NOMO-1 (cell line): ENCODE results near the gene RNF130.
A peak's percentile ranks its signal among the peaks of the same experiment; 100 is the strongest.
"Not testable (repeated sequence)": the region's sequence is repeated elsewhere in the genome, so short reads cannot be mapped to it uniquely, and the experiment has no call there.

Source experiments
- DNase-seq, 2 experiments: peaks; one replicate each; lab custom pipeline; 2025; ENCODE audit not compliant: unreplicated experiment in 2 of 2; lab: John Stamatoyannopoulos, UW

The RNF130 gene

DNA sequence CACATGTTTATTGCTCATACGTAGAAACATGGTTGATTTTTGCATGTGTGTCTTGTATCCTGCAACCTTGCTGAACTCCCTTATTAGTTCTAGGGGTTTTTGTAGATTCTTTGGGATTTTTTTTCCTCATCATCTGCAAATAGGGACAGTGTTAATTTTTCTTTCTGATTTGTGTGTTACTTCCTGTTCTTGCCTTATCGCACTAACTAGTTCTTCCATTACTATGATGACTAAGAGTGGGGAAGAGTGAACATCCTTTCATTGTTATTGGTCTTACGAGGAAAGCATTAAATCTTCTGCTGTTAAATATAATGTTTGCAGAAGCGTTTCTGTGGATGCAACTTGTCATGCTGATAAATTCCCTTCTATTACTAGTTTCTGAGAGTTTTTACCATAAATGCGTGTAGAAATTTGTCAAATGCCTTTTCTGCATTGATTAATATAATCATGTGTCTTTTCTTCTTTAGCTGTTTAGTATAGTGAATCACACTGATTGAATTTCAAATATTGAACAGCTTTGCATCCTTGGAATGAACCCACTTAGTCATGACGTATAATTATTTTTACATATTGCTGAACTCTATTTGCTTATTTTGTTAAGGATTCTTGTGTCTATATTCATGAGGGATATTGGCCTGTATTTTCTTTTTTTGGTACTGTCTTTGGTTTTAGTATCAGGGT, 32.1 kb upstream of the RNF130 start:
- DNase-seq = no peak

DNA sequence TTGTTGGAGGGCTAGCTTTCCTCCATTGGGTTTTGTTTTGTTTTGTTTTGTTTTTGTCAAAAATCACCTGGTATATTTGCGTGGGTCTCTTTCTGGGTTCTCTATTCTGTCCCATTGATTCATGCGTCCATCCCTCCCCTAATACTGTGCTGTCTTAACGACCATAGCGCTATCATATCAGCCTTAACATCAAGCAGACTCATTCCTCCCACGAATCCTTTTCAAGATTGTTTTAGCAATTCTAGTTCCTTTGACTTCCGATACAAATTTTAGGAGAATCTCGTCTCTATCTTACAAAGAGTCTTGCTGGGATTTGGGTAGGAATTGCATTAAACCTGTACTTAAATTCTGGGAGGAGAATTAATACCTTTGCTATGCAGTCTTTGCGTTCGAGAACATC, 31.1 kb upstream of the RNF130 start:
- DNase-seq = no peak

DNA sequence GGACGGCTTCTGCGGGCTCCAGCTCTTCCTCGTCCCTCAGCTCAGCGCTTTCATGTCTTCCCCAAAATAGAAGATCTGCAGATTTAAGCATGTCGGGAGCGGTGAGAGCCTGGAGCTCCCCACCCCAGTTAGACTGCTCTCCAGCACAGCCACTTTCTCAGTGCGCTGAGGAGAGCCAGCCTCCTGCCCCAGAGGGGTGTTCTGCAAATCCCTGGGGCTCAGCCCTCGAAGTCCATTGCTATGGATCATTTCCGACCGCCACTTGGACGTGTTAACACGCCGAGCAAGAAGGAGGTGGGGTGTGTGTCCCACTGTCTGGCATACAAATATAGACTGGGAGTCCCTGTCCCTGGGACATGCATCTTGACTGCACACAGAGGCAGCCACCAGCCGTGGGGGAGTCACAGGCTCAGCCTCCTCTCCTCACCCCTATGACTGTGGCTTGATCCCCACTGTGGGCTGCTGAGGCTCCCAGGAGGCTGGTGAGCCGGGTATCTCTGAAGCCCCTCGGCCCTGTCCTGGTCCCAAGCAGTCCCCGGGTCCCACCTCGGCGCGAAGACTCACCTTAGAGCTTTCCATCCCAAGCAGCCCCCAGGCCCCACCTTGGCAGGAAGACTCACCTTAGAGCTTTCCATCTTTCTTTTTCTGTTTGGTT, 30.0 kb upstream of the RNF130 start:
- no peak for DNase-seq

DNA sequence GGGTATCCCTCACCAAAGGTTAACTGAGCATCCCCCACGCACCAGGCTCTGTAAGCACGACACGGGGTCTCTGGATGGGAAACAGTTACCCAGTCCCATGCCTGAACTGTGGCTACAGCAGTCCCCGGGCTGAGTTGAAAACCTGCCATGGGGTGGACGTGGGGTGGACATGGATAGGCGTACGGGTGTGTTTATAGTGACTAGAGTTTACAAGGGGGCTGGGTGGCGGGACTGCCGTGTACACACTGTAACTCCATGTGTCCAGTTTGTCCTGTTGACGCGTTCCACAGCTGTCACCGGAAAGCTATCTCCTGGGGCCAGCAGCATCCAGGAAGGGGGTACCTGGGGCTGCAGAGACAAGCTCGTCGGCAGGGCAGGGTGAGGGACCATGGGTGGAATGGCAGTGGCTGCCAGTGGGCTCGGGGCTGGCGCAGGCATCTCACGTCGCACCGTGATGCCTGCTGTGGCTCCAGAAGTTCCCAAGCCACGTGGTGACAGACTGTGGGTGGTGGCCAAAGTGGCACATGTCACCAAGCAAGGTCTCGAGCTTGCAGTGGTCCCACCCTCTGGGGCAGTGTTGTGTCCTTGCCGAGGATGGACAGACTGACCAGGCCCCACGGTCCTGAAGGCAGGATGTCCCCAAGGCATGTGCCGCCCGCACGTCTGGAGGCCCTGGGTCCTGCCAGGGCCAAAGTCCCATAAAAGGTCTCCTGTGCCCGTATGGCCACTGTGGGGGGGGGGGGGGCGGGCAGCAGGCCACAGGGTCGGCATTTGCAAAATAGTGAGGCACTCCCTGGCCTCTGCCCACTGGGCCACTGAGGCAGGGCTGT, 29.3 kb upstream of the RNF130 start:
- no peak for DNase-seq

DNA sequence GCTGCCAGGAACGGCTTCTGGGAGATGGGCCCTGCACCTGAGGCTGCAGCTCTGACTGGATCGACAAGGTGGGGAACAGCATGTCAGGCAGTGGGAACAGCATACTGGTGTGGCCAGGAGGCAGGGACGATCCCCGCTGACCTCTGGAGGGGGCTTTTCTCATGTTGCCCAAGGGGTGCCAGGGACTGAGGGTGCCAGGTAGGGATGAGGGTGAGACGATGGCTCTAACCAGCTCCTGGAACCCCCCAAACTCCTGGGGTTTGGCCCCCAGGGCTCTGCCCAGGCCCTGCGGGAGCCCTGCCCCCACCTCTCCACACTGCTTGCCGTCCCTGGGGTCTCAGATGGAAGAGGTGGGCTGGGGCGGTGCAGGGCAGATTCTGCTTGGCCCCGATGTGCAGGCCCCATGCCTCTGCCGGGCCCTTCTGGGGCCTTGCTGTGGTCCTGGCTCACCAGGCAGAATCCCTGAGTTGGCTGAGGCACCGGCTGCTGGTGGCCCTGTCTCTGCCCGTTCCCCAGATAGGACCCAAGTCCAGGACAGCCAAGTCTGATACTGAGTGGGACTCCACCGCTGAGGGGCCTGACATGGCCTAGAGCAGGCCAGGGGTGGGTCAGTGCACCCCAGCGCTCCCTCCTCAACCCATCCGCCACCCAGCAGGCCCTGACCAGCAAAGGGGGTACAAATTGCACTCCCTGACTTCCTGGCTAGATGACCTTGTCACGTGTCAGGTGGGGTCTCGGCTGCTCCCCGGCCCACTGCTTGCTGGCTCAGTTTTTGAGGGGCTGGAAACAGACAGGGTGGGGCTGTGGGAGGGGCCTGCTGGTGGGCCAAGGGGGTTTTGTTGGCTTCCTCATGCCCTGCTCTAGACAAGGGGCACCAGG, 28.4 kb upstream of the RNF130 start:
- DNase-seq = no peak

DNA sequence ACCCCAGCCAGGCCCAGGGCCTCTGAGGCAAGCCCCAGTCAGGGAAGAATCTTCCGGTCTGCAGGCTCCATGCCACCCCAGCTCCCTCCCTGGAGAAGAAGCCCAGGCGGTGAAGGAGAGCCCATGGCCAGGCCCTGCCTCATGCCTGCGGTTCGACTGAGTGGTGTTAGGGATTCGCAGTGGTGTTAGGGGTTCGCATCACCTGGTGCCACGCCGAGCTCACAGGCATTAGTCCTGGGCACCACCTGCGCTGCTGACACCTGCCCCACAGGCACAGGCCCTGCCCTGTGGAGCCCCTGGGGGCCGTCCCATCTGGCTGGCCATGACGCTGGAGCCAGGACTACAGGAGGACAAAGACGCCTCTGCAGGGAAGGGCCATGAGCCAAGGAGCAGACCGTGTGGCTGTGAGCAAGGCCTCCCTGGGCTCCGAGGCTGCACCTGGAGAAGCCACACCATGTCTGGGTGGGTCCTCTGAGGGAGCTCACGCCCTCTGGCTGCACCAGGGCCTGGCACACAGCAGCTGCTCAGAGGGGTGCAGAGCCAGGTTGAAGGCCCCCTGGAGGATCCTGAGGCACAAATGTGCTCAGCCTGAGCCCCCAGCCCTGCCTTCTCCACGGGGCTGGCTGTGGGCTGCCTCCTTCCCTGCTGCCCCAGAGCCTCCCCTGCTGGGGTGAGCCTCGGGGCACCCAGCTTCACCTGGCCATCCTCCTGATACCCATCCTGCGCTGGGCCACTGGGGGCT, 27.6 kb upstream of the RNF130 start:
- no peak for DNase-seq

DNA sequence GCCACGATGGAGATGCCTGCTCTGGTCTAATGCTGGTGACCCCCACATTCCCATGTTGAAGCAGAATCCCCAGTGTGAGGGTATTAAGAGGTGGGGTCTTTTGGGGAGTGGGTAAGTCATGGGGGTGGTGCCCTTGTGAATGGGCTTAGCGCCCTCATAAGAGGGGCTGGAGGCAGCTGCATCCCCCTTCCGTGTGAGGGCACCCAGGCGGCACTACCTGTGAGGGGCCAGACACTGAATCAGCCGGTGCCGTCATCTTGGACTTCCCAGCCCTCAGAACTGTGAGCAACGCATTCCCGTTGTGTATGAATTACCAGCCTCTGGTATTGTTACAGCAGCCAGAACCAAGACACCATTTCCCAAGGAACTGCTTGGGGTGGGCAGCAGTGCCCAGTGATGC, 27.0 kb upstream of the RNF130 start:
- no peak for DNase-seq

DNA sequence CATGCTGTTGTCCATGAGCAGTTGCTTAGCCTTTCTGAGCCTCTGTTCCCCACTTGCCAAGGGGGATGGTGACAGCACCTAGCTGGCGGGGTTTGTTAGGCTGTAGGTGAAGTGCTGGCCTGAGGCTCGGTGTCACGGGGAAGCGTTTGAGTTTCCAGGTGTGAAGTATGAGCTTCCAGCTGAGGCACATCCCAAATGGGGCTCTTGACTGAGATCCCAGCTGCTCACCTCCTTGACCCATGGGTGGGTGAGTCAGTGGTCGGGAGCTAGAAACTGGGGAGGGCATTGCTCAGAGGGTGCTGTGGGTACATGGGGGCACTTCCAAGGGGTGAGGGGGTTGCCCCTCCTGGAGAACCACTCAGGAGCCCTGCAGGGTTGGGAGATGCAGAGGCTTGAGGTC, 26.4 kb upstream of the RNF130 start:
- no peak for DNase-seq

DNA sequence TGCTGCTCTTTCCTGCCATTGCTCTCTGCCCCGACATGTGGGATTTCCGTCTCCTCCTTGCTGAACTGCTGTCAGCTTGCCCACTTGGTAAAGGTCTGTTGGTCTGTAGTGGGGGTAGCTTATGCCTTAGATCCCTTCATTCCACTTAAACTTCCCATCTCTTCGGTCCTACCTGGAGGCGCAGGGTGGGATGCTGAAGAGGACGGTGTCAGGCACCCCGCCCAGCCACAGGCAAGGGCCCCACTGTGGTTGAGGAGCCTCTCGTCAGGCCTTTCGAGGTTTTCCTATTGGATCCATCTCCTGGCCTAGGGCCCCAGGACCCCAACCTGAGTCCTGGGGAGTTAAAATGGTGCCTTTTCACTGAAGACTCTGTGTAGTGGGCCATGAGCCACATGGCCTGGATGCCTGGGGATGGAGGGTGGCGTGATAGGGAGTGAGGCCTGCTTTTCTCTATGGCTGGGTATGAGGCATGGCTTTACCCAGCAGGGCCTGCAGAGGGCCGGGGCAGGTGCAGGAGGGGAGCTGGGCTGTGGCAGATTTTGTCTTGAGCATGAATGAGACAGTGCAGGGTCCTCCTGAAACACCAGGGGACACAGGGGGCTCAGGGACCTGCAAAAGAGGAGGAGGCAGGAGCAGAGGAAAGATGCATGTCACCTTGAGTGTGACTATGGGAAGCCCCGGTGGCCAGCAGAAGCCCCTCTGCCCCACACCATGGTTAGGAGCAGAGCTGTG, 25.8 kb upstream of the RNF130 start:
- no peak for DNase-seq

DNA sequence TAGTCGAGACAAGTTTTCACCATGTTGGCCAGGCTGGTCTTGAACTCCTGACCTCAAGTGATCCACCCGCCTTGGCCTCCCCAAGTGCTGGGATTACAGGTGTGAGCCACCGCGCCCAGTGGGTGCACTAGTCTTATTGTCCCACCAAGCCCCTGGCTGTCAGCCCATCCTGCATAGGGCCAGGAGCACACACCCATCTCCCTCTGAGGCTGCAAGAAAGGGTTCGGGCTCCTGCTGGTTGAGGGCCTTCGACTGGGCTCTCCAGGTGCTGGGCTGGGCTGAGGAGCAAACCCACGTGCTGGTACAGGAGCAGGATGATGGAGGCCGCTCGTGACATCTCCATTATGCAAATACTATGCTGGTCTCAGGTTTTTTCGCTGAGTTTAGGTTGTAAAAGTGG, 25.1 kb upstream of the RNF130 start:
- no peak for DNase-seq

DNA sequence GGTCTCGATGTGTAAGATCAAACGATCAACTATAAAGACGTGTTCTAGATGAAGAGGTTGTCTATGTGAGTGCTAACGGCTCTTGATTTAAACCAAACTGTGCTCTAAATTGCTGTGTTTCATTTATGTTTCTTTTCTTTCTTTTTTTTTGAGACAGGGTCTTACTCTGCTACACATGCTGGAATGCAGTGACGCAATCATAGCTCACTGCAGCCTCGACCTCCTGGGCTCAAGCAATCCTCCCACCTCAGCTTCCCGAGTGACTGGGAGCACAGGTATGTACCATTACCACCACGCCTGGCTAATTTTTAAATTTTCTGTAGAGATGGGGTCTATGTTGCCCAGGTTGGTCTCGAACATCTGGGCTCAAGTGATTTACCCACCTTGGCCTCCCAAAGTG, 24.0 kb upstream of the RNF130 start:
- no peak for DNase-seq

DNA sequence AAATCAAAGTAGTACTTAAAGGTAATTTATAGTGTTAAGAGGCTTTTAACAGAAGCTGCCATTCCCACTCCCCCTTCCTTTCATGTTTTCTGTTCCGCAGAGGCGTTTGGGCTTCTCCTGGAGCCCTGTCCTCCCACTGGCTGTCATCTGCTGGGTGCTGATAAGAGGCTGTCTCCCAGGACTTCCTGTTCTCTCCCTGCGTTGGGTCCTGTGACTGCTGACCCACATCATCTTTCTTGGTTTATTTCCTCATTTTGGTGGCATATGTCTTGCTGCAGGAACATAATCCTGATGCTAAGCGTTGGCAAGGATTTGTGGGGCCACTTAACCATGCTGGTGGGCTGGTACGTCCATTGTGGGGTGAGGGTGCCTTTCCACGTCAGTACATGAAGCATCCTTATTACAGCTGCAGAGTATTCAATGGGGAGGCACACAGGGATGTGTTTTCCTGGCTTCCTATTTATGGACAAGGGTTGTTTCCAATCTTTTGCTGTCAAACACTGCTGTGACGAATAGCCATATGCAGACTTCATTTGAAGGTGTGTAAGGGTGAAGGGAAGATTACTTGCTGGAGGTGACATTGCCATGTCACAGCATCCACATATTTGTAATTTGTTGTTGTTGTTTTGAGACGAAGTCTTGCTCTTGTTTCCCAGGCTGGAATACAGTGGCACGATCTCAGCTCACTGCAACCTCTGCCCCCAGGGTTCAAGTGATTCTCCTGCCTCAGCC, 22.3 kb upstream of the RNF130 start:
- peak; percentile 21 to 62 for DNase-seq

DNA sequence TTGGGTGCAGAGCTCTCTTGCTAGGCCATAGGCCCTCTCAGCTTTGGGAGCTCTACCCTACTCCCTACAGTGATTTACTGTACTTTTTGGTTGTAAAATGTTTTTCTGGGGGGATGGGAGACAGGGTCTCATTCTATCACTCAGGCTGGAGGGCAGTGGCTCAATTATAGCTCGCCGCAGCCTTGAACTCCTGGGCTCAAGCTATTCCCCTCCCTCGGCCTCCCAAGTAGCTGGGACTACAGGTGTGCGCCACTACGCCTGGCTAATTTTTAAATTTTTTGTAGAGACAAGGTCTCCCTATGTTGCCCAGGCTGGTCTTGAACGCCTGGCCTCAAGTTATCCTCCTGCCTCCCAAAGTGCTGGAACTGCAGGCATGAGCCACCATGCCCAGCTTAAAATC, 21.7 kb upstream of the RNF130 start:
- DNase-seq = no peak

DNA sequence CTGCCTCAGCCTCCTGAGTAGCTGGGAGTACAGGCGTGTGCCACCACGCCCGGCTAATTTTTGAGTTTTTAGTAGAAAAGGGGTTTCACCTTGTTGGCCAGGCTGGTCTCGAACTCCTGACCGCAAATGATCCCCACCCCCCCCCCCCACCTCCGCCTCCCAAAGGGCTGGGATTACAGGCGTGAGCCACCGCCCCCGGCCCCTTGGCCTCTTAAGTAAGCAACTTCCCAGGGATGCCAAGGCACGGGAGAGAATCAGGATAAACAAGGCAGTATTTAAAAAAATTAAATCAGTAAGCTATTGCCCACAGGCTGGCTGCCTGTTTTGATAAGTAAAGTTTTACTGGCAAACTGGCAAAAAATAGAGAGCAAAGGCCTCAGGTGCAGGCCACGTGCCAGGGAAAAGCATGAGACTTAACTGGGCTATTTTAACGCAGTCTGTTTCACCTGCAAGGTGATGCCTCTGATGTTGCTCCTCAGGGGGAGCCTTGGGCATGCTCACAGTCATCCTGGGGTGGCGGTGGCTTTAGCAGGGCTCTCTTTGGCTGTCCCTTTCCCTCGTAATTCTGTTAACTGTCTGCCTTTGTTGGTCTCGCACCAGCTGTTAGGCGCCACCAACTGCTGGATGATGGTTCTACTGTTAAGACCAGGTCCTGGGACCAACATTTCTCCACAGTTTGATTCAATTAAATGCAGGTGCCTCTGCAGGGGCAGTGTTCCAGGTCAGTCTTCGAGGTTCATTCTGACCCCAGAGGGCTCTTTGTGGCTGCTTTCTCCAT, 19.4 kb upstream of the RNF130 start:
- DNase-seq = peak; percentile 19 to 43

DNA sequence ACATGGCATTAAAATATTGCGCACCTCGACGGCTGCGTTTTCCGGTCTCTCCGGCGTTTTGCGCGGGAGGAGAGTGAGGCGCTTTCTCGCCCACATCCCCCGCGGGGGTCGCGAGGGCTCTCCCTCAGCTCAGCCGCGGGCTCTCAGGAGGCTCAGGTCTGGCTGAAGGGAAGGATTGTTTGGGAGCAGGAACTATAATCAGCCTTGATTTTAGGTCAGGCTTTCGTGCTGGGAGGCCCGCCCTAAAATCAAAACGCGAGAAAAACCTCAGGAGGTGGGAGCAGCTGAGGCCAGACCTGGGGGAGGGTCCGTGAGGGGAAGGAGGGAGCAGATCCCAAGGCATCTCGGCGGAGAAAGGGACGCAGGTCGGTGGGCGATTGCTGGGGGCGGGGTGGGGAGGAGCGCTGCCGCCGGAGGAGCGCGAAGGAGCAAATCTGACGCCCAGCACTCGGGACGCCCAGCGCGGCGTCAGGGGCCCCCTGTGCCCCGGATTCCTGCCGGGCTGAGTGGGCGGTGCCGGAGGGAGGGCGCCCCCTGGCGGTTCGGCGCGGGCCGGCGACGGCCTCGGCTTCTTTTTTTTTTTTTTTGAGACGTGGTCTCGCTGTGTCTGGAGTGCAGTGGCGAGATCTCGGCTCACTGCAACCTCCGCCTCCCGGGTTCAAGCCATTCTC, 18.7 kb upstream of the RNF130 start:
- DNase-seq = peak; percentile 66 to 76

DNA sequence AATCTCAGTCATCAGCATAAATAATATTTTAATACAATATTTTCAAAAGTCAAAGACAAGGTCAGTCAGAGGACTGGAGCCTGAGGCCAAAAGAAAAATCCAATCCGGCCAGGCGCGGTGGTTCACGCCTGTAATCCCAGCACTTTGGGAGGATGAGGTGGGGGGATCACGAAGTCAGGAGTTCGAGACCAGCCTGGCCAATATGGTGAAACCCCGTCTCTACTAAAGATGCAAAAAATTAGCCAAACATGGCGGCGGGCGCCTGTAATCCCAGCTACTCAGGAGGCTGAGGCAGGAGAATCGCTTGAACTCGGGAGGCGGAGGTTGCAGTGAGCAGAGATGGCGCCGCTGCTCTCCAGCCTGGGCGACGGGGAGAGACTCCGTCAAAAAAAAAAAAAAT, 18.1 kb upstream of the RNF130 start:
- not testable (repeated sequence) for DNase-seq

DNA sequence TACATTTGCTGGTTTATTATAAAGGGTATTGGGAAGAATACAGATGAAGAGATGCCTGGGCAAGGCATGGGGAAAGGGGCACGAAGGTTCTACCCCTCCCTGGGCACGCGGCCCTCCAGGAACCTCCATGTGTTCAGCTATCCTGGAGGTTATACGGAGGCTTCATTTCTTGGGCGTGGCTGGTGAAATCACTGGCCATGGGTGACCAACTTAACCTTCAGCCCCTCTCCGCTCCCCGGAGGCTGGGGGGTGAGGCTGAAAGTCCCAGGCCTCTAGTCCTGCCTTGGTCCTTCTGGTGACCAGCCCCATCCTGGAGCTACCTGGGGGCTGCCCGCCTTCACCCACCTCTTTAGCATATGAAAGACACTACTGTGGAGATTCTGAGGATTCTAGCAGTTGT, 17.0 kb upstream of the RNF130 start:
- DNase-seq = no peak
